Left renal cortex interstitium (tissue), 4 donors: Measurements from ENCODE around the gene TNFSF8. TPM values are rescaled to one million over a fixed set of nuclear protein-coding genes. Genes with fewer than 3 reads are reported as not detected.

Source experiments
- DNase-seq, 4 donors: peaks; one replicate each; pipeline ENCODE4 v3.0.0-alpha.2; 2013; ENCODE audit warnings: low read depth in 4 of 4, low spot score in 2 of 4, missing footprints in 1 of 4
- polyA plus RNA-seq, 4 donors: library from polyadenylated mRNA; unstranded; fragments of 120-200 nt; gene quantifications; one replicate each; pipeline ENCODE4 v1.2.1, GENCODE V29; 2013; ENCODE audit not compliant: insufficient read length in 4 of 4

Gene TNFSF8
- polyA plus RNA-seq: under 1 TPM; 0.39 to 0.68 (median 0.52) TPM

GRCh38 chr9:114930056-114930812 lies at the start of gene TNFSF8:
TSS of gene TNFSF8 (minus strand) at chr9:114930591. CDS start at chr9:114930303, 288 bp downstream.
- no peak for DNase-seq

- no peak for DNase-seq
Measured at GRCh38 chr9:114973216-114973615, 42.8 kb upstream of the TNFSF8 start.

- no peak for DNase-seq
Measured at GRCh38 chr9:114972510-114973136, 42.2 kb upstream of the TNFSF8 start.

GRCh38 chr9:114969269-114969668 lies 38.9 kb upstream of the TNFSF8 start:
- DNase-seq: no peak

- DNase-seq: no peak
Measured at GRCh38 chr9:114968671-114969070, 38.3 kb upstream of the TNFSF8 start.

- no peak for DNase-seq
Measured at GRCh38 chr9:114965564-114965963, 35.2 kb upstream of the TNFSF8 start.

GRCh38 chr9:114962809-114963208 lies 32.4 kb upstream of the TNFSF8 start:
- no peak for DNase-seq

GRCh38 chr9:114960276-114960675 lies 29.9 kb upstream of the TNFSF8 start:
- no peak for DNase-seq

- DNase-seq: no peak
Measured at GRCh38 chr9:114958844-114959235, 28.4 kb upstream of the TNFSF8 start.

- no peak for DNase-seq
Measured at GRCh38 chr9:114958021-114958843, 27.8 kb upstream of the TNFSF8 start.

GRCh38 chr9:114957558-114957957 lies 27.2 kb upstream of the TNFSF8 start:
- DNase-seq: no peak

- DNase-seq: no peak
Measured at GRCh38 chr9:114954956-114955582, 24.7 kb upstream of the TNFSF8 start.

GRCh38 chr9:114953959-114954358 lies 23.6 kb upstream of the TNFSF8 start:
- DNase-seq: no peak

GRCh38 chr9:114953046-114953445 lies 22.7 kb upstream of the TNFSF8 start:
- no peak for DNase-seq

- DNase-seq: no peak
Measured at GRCh38 chr9:114950761-114951160, 20.4 kb upstream of the TNFSF8 start.

GRCh38 chr9:114947058-114947457 lies 16.7 kb upstream of the TNFSF8 start:
- DNase-seq: no peak

- DNase-seq: no peak
Measured at GRCh38 chr9:114945616-114946412, 15.4 kb upstream of the TNFSF8 start.

- no peak for DNase-seq
Measured at GRCh38 chr9:114941376-114941775, 11.0 kb upstream of the TNFSF8 start.

- no peak for DNase-seq
Measured at GRCh38 chr9:114938687-114939575, 8.5 kb upstream of the TNFSF8 start.
